ENCODE measurements around the gene KCNG4.

Gene KCNG4

DNA sequence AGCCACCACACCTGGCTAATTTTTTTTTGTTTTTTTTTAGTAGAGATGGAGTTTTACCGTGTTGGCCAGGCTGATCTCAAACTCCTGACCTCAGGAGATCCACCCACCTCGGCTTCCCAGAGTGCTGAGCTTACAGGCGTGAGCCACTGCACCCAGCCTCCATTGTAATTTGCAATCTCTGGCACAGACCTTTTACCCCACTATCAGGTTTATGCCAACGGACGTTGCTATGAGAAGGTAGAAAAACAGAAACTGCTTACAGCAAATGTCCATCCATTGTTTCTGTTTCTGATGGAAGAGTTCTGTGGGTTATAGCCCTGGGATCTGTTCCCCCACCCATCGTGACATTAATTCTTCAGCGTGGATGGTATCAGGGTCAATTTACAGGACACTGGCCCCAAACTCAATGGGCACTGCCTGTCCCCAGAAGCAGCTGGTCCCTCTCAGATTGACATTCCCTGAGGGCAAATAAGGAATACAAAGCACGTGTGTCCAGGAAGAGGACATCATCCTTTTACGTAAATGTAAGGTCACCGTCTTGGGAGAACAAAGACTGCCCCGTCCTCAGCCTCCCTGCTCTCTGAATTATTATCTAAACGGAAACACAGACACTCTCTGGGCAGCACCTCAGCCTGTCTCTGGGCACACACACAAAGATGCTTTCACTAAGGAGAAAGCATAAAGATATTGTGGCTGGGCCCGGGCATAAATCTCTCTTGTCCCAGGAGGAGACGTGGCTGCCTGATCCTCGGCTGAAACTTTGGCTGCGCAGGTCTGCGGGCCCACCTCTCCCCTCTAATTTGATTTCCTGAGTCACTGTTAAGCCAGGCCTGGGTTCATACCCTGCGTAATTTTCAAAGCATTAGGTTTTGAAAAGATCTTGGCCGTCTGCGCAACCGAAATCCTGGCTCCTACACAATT is 5.2 kb downstream of the KCNG4 start:
- Histone ChIP-seq H3K9me3 (ENCODE audit: control insufficient read depth, low read length) (no peaks in the 10 kb centered on the region), H3K4me1 (ENCODE audit: control insufficient read depth, insufficient read depth, low read length, poor library complexity, severe bottlenecking) (no peaks in the 10 kb centered on the region), H3K27ac (ENCODE audit: low read depth, low read length, severe bottlenecking) (peak overlapping the region; percentile 41), H3K4me3 (ENCODE audit: extremely low read depth, insufficient read depth, low read length, poor library complexity, severe bottlenecking) (no peak overlapping the region), H3K36me3 (ENCODE audit: control insufficient read depth, insufficient read depth, low read length) (no peaks in the 10 kb centered on the region)
- 92 to 95% methylated on average over 13 to 17 of the region's 21 CpGs for WGBS, 2 experiments (ENCODE audit: insufficient coverage in 2 of 2)

- H3K4me1 ChIP-seq (ENCODE audit: control insufficient read depth, insufficient read depth, low read length, poor library complexity, severe bottlenecking): peaks cover under 1% of the 10 kb centered on the region
- no peaks in the 10 kb centered on the region for H3K9me3 ChIP-seq (ENCODE audit: control insufficient read depth, low read length)
- H3K27ac ChIP-seq (ENCODE audit: low read depth, low read length, severe bottlenecking): no peak overlapping the region
- WGBS, 2 experiments (ENCODE audit: insufficient coverage in 2 of 2): 79 to 83% methylated on average over 7 to 9 of the region's 9 CpGs
- no peak overlapping the region for H3K4me3 ChIP-seq (ENCODE audit: extremely low read depth, insufficient read depth, low read length, poor library complexity, severe bottlenecking)
- no peaks in the 10 kb centered on the region for H3K36me3 ChIP-seq (ENCODE audit: control insufficient read depth, insufficient read depth, low read length)
Measured at GRCh38 chr16:84233748-84234147, 6.1 kb downstream of the KCNG4 start.

DNA sequence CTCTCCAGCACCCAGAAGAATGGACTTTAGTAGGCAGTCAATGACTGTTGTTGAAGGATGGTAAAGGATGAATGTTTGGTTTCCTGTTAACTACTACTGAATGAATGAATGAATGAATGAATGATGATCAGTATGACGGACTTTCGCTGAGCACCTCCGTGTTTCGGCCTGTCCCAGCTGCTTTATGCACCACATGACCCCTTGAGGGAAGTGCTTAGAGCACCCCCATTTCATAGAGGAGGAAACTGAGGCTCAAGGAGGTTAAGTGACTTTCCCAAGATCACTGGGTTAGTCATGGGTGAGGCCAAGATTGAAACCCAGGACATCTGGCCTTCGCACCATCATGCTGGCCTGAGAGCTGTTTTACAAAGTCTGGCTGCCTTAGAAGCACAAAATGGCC is 6.8 kb downstream of the KCNG4 start:
- no peak overlapping the region for H3K4me3 ChIP-seq (ENCODE audit: extremely low read depth, insufficient read depth, low read length, poor library complexity, severe bottlenecking)
- no peaks in the 10 kb centered on the region for H3K9me3 ChIP-seq (ENCODE audit: control insufficient read depth, low read length)
- H3K4me1 ChIP-seq (ENCODE audit: control insufficient read depth, insufficient read depth, low read length, poor library complexity, severe bottlenecking): peaks cover 7% of the 10 kb centered on the region
- no peak overlapping the region for H3K27ac ChIP-seq (ENCODE audit: low read depth, low read length, severe bottlenecking)
- no peaks in the 10 kb centered on the region for H3K36me3 ChIP-seq (ENCODE audit: control insufficient read depth, insufficient read depth, low read length)
- 97 to 100% methylated on average over 1 to 5 of the region's 5 CpGs for WGBS, 2 experiments (ENCODE audit: insufficient coverage in 2 of 2)

DNA sequence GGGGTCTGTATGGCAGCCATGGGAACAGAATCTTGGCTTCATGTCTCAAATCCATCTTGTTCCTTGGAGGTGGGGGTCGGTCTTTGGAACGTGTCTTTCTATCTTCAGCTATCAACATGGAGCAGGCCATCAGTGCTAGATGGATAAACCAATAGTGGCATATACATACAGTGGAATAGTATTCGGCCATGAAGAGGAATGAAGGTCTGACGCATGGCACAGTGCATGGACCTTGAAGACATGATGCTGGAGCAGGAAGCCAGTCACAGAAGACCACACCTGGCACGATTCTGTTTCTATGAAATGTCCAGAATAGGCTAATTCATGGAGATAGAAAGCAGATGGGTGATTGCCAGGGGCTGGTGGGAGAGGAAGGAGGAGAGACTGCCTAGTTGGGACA is 7.8 kb downstream of the KCNG4 start:
- H3K36me3 ChIP-seq (ENCODE audit: control insufficient read depth, insufficient read depth, low read length): no peaks in the 10 kb centered on the region
- H3K4me3 ChIP-seq (ENCODE audit: extremely low read depth, insufficient read depth, low read length, poor library complexity, severe bottlenecking): no peak overlapping the region
- H3K9me3 ChIP-seq (ENCODE audit: control insufficient read depth, low read length): no peaks in the 10 kb centered on the region
- H3K27ac ChIP-seq (ENCODE audit: low read depth, low read length, severe bottlenecking): no peak overlapping the region
- H3K4me1 ChIP-seq (ENCODE audit: control insufficient read depth, insufficient read depth, low read length, poor library complexity, severe bottlenecking): peaks cover 12% of the 10 kb centered on the region
- WGBS, 2 experiments (ENCODE audit: insufficient coverage in 2 of 2): 92 to 95% methylated on average over 5 of the region's 5 CpGs

DNA sequence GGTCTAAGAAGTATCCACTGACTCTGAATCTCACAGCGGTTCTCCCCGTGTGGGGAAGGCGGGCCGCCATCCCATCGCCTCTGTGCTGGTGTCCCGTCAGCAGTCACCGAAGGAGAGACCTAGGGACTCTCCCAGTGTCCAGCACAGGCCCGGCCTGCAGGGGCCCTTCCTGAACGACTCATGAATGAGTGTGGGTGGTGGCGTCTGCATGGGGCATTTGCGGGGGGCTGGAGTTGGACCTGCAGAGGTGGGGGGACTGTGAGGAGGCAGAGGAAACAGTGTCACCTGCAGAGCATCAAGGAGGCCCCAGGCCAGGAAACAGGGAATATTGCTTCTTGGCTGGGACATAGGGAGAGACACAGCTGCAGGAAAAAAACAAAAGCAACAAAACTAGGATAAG is 10.3 kb downstream of the KCNG4 start:
- Histone ChIP-seq H3K9me3 (ENCODE audit: control insufficient read depth, low read length) (no peaks in the 10 kb centered on the region), H3K4me3 (ENCODE audit: extremely low read depth, insufficient read depth, low read length, poor library complexity, severe bottlenecking) (no peak overlapping the region), H3K36me3 (ENCODE audit: control insufficient read depth, insufficient read depth, low read length) (no peaks in the 10 kb centered on the region), H3K4me1 (ENCODE audit: control insufficient read depth, insufficient read depth, low read length, poor library complexity, severe bottlenecking) (peaks cover 12% of the 10 kb centered on the region), H3K27ac (ENCODE audit: low read depth, low read length, severe bottlenecking) (peak overlapping the region; percentile 8)
- 86 to 90% methylated on average over 8 to 10 of the region's 11 CpGs for WGBS, 2 experiments (ENCODE audit: insufficient coverage in 2 of 2)

- WGBS, 2 experiments (ENCODE audit: insufficient coverage in 2 of 2): 17 to 18% methylated on average over 5 to 11 of the region's 18 CpGs
- Histone ChIP-seq H3K4me3 (ENCODE audit: extremely low read depth, insufficient read depth, low read length, poor library complexity, severe bottlenecking) (no peak overlapping the region), H3K4me1 (ENCODE audit: control insufficient read depth, insufficient read depth, low read length, poor library complexity, severe bottlenecking) (peaks cover 18% of the 10 kb centered on the region), H3K36me3 (ENCODE audit: control insufficient read depth, insufficient read depth, low read length) (no peaks in the 10 kb centered on the region), H3K27ac (ENCODE audit: low read depth, low read length, severe bottlenecking) (peak overlapping the region; percentile 92), H3K9me3 (ENCODE audit: control insufficient read depth, low read length) (no peaks in the 10 kb centered on the region)
Measured at GRCh38 chr16:84228256-84228838, 11.5 kb downstream of the KCNG4 start.

GRCh38 chr16:84227548-84227947 is 12.3 kb downstream of the KCNG4 start:
- Histone ChIP-seq H3K4me3 (ENCODE audit: extremely low read depth, insufficient read depth, low read length, poor library complexity, severe bottlenecking) (no peak overlapping the region), H3K27ac (ENCODE audit: low read depth, low read length, severe bottlenecking) (no peak overlapping the region), H3K9me3 (ENCODE audit: control insufficient read depth, low read length) (no peaks in the 10 kb centered on the region), H3K4me1 (ENCODE audit: control insufficient read depth, insufficient read depth, low read length, poor library complexity, severe bottlenecking) (peaks cover 18% of the 10 kb centered on the region), H3K36me3 (ENCODE audit: control insufficient read depth, insufficient read depth, low read length) (no peaks in the 10 kb centered on the region)
- 84 to 93% methylated on average over 5 of the region's 6 CpGs for WGBS, 2 experiments (ENCODE audit: insufficient coverage in 2 of 2)

- no peak overlapping the region for H3K4me3 ChIP-seq (ENCODE audit: extremely low read depth, insufficient read depth, low read length, poor library complexity, severe bottlenecking)
- no peaks in the 10 kb centered on the region for H3K36me3 ChIP-seq (ENCODE audit: control insufficient read depth, insufficient read depth, low read length)
- H3K9me3 ChIP-seq (ENCODE audit: control insufficient read depth, low read length): no peaks in the 10 kb centered on the region
- H3K4me1 ChIP-seq (ENCODE audit: control insufficient read depth, insufficient read depth, low read length, poor library complexity, severe bottlenecking): peaks cover 18% of the 10 kb centered on the region
- 90% methylated on average over 7 of the region's 8 CpGs for WGBS, 2 experiments (ENCODE audit: insufficient coverage in 2 of 2)
- no peak overlapping the region for H3K27ac ChIP-seq (ENCODE audit: low read depth, low read length, severe bottlenecking)
Measured at GRCh38 chr16:84226026-84226425, 13.8 kb downstream of the KCNG4 start.

DNA sequence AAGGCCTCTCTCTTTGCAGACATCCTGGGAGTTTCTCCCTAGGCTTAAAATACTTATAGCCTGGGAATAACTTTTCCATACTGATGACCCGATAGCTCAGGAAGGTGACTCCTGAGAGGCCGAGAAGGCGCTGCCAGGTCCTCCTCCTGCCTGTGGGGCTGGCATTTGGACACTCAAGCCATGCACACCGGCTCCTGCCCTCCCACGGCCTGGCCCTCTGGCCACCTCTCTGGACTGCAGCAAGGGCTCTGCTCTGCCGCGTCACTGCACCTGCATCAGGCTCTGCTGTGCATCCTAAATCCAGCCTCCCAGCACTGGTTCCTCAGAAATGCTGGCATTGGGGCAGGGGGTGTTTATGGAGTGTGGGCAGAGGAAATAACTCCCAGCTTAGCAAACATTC is 14.2 kb downstream of the KCNG4 start:
- Histone ChIP-seq H3K36me3 (ENCODE audit: control insufficient read depth, insufficient read depth, low read length) (no peaks in the 10 kb centered on the region), H3K4me1 (ENCODE audit: control insufficient read depth, insufficient read depth, low read length, poor library complexity, severe bottlenecking) (peaks cover 18% of the 10 kb centered on the region), H3K27ac (ENCODE audit: low read depth, low read length, severe bottlenecking) (no peak overlapping the region), H3K9me3 (ENCODE audit: control insufficient read depth, low read length) (no peaks in the 10 kb centered on the region), H3K4me3 (ENCODE audit: extremely low read depth, insufficient read depth, low read length, poor library complexity, severe bottlenecking) (no peak overlapping the region)
- 84 to 96% methylated on average over 4 of the region's 7 CpGs for WGBS, 2 experiments (ENCODE audit: insufficient coverage in 2 of 2)

DNA sequence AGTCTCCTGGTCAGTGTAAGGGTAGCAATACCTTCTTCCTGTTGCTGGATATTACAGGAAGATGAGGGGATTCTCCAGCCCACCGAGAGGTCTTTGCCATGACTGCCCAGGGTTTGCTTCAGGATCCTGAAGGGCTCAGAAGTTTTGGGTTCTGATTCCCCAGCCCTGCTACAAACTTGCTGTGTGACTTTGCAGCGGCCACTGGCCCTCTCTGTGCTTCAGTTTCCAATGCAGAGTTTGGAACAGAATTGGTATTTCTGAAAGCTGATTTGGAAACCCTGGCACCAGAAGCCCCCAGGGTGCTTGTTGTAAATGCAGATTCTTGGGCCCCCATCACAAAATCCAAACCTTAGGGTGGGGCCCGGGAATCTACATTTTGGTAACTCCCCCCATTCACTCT is 14.7 kb downstream of the KCNG4 start:
- no peaks in the 10 kb centered on the region for H3K9me3 ChIP-seq (ENCODE audit: control insufficient read depth, low read length)
- WGBS, 2 experiments (ENCODE audit: insufficient coverage in 2 of 2): 82 to 90% methylated on average over 3 of the region's 3 CpGs
- H3K4me1 ChIP-seq (ENCODE audit: control insufficient read depth, insufficient read depth, low read length, poor library complexity, severe bottlenecking): peaks cover 18% of the 10 kb centered on the region
- no peaks in the 10 kb centered on the region for H3K36me3 ChIP-seq (ENCODE audit: control insufficient read depth, insufficient read depth, low read length)
- H3K27ac ChIP-seq (ENCODE audit: low read depth, low read length, severe bottlenecking): no peak overlapping the region
- no peak overlapping the region for H3K4me3 ChIP-seq (ENCODE audit: extremely low read depth, insufficient read depth, low read length, poor library complexity, severe bottlenecking)

GRCh38 chr16:84224554-84224953 is 15.3 kb downstream of the KCNG4 start:
- H3K27ac ChIP-seq (ENCODE audit: low read depth, low read length, severe bottlenecking): no peak overlapping the region
- no peak overlapping the region for H3K4me3 ChIP-seq (ENCODE audit: extremely low read depth, insufficient read depth, low read length, poor library complexity, severe bottlenecking)
- no peaks in the 10 kb centered on the region for H3K9me3 ChIP-seq (ENCODE audit: control insufficient read depth, low read length)
- H3K36me3 ChIP-seq (ENCODE audit: control insufficient read depth, insufficient read depth, low read length): no peaks in the 10 kb centered on the region
- peaks cover 18% of the 10 kb centered on the region for H3K4me1 ChIP-seq (ENCODE audit: control insufficient read depth, insufficient read depth, low read length, poor library complexity, severe bottlenecking)
- WGBS, 2 experiments (ENCODE audit: insufficient coverage in 2 of 2): 94 to 97% methylated on average over 3 of the region's 3 CpGs

Measured in mesodermal cell (in vitro differentiated cells).